AG04450 (cell line): Measurements from ENCODE around the gene SLC12A5. TPM values are rescaled to one million over a fixed set of nuclear protein-coding genes. Genes with fewer than 3 reads are reported as not detected.

Source experiments
- CTCF ChIA-PET: fragments of 300-600, 350-600 bp; formaldehyde crosslinking; extraction: SDS; loops from one replicate; lab custom pipeline; 2022; ENCODE audit warnings: antibody characterized with exemption, inconsistent platforms; lab: Charles Lee
- POLR2A ChIA-PET: fragments of 350-600 bp; formaldehyde crosslinking; extraction: SDS; loops from one replicate; lab custom pipeline; 2021; ENCODE audit warnings: antibody characterized with exemption, inconsistent platforms; lab: Yijun Ruan, JAX
- DNase-seq: peaks from one replicate; pipeline ENCODE4 v3.0.0-alpha.2; 2011; ENCODE audit warnings: low read depth, low spot score
- H3K27ac ChIP-seq: one replicate; pipeline ENCODE4 v1.5.1; 2012; ENCODE audit warnings: low read depth, low read length, control low read depth
- H3K27me3 ChIP-seq: one replicate; pipeline ENCODE4 v1.6.0; 2012; ENCODE audit warnings: low read length; ENCODE audit not compliant: control insufficient read depth, insufficient read depth
- H3K4me3 ChIP-seq: 2 replicates; pipeline ENCODE4 v1.5.1; 2011; ENCODE audit warnings: mild to moderate bottlenecking, low read depth, low read length, control low read depth
- H3K9me3 ChIP-seq: 2 replicates; pipeline ENCODE4 v1.5.1; 2012; ENCODE audit warnings: low read length; ENCODE audit not compliant: control insufficient read depth, insufficient read depth
- CTCF ChIP-seq: IDR thresholded peaks from 2 replicates; pipeline ENCODE4 v1.5.1; 2011; ENCODE audit warnings: low read depth, low read length, control low read depth, inconsistent platforms
- polyA plus RNA-seq: library from polyadenylated mRNA; depleted of rRNA; stranded (reverse); fragments of >200 nt; gene quantifications from 2 replicates; pipeline ENCODE4 v1.2.3, GENCODE V29; 2011

SLC12A5 gene
- polyA plus RNA-seq, 1 experiment, result 0.55 TPM

GRCh38 chr20:46044896-46045295, 15.9 kb downstream of the SLC12A5 start:
- ChIA-PET POLR2A (no interaction called here), CTCF (no interaction called here)
- Histone ChIP-seq H3K9me3 (no peaks in the 10 kb centered on the region), H3K27ac (no peak overlapping the region), H3K4me3 (no peak overlapping the region), H3K27me3 (peaks cover 5% of the 10 kb centered on the region)
- DNase-seq, result no peak
- no peak for TF ChIP-seq CTCF

- no peak for DNase-seq
- H3K27me3 ChIP-seq, result peaks cover 12% of the 10 kb centered on the region
- no peak overlapping the region for H3K27ac ChIP-seq
- H3K9me3 ChIP-seq, result no peaks in the 10 kb centered on the region
- TF ChIP-seq CTCF, result no peak
- ChIA-PET POLR2A (no interaction called here), CTCF (no interaction called here)
- no peak overlapping the region for H3K4me3 ChIP-seq
These were observed 17.7 kb downstream of the SLC12A5 start for GRCh38 chr20:46046588-46047310.

GRCh38 chr20:46047821-46048220, 18.8 kb downstream of the SLC12A5 start:
- Histone ChIP-seq H3K9me3 (no peaks in the 10 kb centered on the region), H3K4me3 (no peak overlapping the region), H3K27ac (no peak overlapping the region), H3K27me3 (peaks cover 12% of the 10 kb centered on the region)
- TF ChIP-seq CTCF, result no peak
- CTCF ChIA-PET, result no interaction called here
- no peak for DNase-seq
- POLR2A ChIA-PET, result no interaction called here

- CTCF ChIA-PET, result no interaction called here
- no peak for TF ChIP-seq CTCF
- Histone ChIP-seq H3K4me3 (no peak overlapping the region), H3K27me3 (peaks cover 12% of the 10 kb centered on the region), H3K27ac (no peak overlapping the region), H3K9me3 (no peaks in the 10 kb centered on the region)
- POLR2A ChIA-PET, result no interaction called here
- no peak for DNase-seq
These were observed 20.2 kb downstream of the SLC12A5 start for GRCh38 chr20:46049190-46049589.

GRCh38 chr20:46049815-46050214, 20.8 kb downstream of the SLC12A5 start:
- H3K4me3 ChIP-seq, result no peak overlapping the region
- H3K9me3 ChIP-seq, result no peaks in the 10 kb centered on the region
- no peak for DNase-seq
- no peak for TF ChIP-seq CTCF
- no peak overlapping the region for H3K27ac ChIP-seq
- ChIA-PET CTCF (no interaction called here), POLR2A (no interaction called here)
- peaks cover 13% of the 10 kb centered on the region for H3K27me3 ChIP-seq
